HG03097 (cell line): ENCODE results near the gene LRRC4C.
"Not testable (repeated sequence)": the region's sequence is repeated elsewhere in the genome, so short reads cannot be mapped to it uniquely, and the experiment has no call there.

Experiments used
- ATAC-seq: cut with Tn5 transposase; IDR thresholded peaks from one replicate; pipeline ENCODE4 v1.9.1; 2021; ENCODE audit not compliant: unreplicated experiment, low FRiP score

LRRC4C gene

GRCh38 chr11:40567392-40567791 lies 892.1 kb downstream of the LRRC4C start:
- ATAC-seq = no peak

- no peak for ATAC-seq
Observed at GRCh38 chr11:40544162-40544561, 915.3 kb downstream of the LRRC4C start.

- ATAC-seq = no peak
Observed at GRCh38 chr11:40542821-40543220, 916.6 kb downstream of the LRRC4C start.

GRCh38 chr11:40537734-40538133 lies 921.7 kb downstream of the LRRC4C start:
- no peak for ATAC-seq

- not testable (repeated sequence) for ATAC-seq
Observed at GRCh38 chr11:40522080-40522479, 937.4 kb downstream of the LRRC4C start.

GRCh38 chr11:40517122-40517521 lies 942.3 kb downstream of the LRRC4C start:
- no peak for ATAC-seq

- no peak for ATAC-seq
Observed at GRCh38 chr11:40514124-40514523, 945.3 kb downstream of the LRRC4C start.

- ATAC-seq = no peak
Observed at GRCh38 chr11:40513281-40513680, 946.2 kb downstream of the LRRC4C start.

GRCh38 chr11:40508303-40508702 lies 951.1 kb downstream of the LRRC4C start:
- ATAC-seq = no peak

- no peak for ATAC-seq
Observed at GRCh38 chr11:40506226-40506625, 953.2 kb downstream of the LRRC4C start.

GRCh38 chr11:40491341-40491740 lies 968.1 kb downstream of the LRRC4C start:
- no peak for ATAC-seq

- no peak for ATAC-seq
Observed at GRCh38 chr11:40467771-40468170, 991.7 kb downstream of the LRRC4C start.

- ATAC-seq = no peak
Observed at GRCh38 chr11:40445391-40445790, 1014.1 kb downstream of the LRRC4C start.

GRCh38 chr11:40444151-40444550 lies 1015.3 kb downstream of the LRRC4C start:
- ATAC-seq = no peak

GRCh38 chr11:40435344-40435743 lies 1024.1 kb downstream of the LRRC4C start:
- ATAC-seq = no peak

GRCh38 chr11:40434926-40435325 lies 1024.5 kb downstream of the LRRC4C start:
- ATAC-seq = no peak

GRCh38 chr11:40432358-40432757 lies 1027.1 kb downstream of the LRRC4C start:
- no peak for ATAC-seq

GRCh38 chr11:40425168-40425567 lies 1034.3 kb downstream of the LRRC4C start:
- ATAC-seq = no peak

- no peak for ATAC-seq
Observed at GRCh38 chr11:40421208-40421981, 1038.1 kb downstream of the LRRC4C start.

- no peak for ATAC-seq
Observed at GRCh38 chr11:40417627-40418026, 1041.8 kb downstream of the LRRC4C start.

- no peak for ATAC-seq
Observed at GRCh38 chr11:40407355-40407754, 1052.1 kb downstream of the LRRC4C start.

GRCh38 chr11:40405614-40406013 lies 1053.8 kb downstream of the LRRC4C start:
- no peak for ATAC-seq

GRCh38 chr11:40403321-40403720 lies 1056.1 kb downstream of the LRRC4C start:
- no peak for ATAC-seq
